Stimulated activated CD4-positive, alpha-beta T cell treated with anti-CD3 and anti-CD28 coated beads, TNF-alpha, amount 100 ng/mL, for 24 hours (primary cell): ENCODE data around the gene ISG15.
A peak's percentile ranks its signal among the peaks of the same experiment; 100 is the strongest.
"Not testable (repeated sequence)": the region's sequence is repeated elsewhere in the genome, so short reads cannot be mapped to it uniquely, and the experiment has no call there.

ENCODE experiments used
- DNase-seq, 3 experiments: peaks; one replicate each; pipeline ENCODE4 v3.0.0-alpha.2; 2020; ENCODE audit warnings: low read depth in 3 of 3

Gene ISG15

GRCh38 chr1:1026599-1027413 is 13.5 kb downstream of the ISG15 start:
- no peak for DNase-seq

DNA sequence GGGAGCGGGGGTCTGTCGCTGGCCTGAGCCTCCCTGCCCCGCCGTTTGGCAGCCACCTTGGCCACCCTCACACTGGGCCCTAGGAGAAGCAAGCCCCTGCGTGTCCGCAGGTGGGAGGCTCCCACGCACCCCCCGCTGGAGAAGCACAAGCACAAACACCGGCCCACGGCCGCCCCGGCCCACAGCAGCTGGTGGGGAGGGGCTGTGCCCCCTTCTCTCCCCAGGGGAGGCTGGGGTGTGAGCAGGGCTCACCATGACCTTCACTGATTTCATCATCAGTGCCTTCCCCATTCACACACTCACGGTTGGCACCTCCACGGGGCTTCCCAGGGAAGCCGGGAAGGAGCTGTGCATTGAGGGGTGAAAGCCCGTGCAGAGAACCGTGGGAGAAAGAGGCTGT is 14.5 kb downstream of the ISG15 start:
- no peak for DNase-seq

- DNase-seq: not testable (repeated sequence)
Measured at GRCh38 chr1:1030867-1031658, 17.8 kb downstream of the ISG15 start.

GRCh38 chr1:1031659-1032235 is 18.4 kb downstream of the ISG15 start:
- no peak for DNase-seq

- no peak for DNase-seq
Measured at GRCh38 chr1:1032424-1032823, 19.1 kb downstream of the ISG15 start.

- DNase-seq: peak; percentile 80 to 90 (median 83)
Measured at GRCh38 chr1:1033009-1033587, 19.8 kb downstream of the ISG15 start.

GRCh38 chr1:1033731-1034438 is 20.6 kb downstream of the ISG15 start:
- DNase-seq: no peak

DNA sequence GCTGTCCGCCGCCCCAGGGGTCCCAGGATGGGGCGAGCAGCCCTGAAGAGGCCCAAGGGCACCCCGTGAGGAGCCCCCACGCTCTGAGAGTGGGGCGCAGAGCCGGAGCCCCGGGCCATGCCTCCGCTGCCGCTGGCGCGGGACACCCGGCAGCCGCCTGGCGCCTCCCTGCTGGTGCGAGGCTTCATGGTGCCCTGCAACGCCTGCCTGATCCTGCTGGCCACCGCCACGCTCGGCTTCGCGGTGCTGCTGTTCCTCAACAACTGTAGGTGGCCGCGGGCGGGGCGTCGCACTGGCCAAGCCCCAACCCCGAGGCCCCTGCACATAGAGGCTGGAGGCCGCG is 21.1 kb downstream of the ISG15 start:
- DNase-seq: no peak

- no peak for DNase-seq
Measured at GRCh38 chr1:1035291-1035943, 22.1 kb downstream of the ISG15 start.

DNA sequence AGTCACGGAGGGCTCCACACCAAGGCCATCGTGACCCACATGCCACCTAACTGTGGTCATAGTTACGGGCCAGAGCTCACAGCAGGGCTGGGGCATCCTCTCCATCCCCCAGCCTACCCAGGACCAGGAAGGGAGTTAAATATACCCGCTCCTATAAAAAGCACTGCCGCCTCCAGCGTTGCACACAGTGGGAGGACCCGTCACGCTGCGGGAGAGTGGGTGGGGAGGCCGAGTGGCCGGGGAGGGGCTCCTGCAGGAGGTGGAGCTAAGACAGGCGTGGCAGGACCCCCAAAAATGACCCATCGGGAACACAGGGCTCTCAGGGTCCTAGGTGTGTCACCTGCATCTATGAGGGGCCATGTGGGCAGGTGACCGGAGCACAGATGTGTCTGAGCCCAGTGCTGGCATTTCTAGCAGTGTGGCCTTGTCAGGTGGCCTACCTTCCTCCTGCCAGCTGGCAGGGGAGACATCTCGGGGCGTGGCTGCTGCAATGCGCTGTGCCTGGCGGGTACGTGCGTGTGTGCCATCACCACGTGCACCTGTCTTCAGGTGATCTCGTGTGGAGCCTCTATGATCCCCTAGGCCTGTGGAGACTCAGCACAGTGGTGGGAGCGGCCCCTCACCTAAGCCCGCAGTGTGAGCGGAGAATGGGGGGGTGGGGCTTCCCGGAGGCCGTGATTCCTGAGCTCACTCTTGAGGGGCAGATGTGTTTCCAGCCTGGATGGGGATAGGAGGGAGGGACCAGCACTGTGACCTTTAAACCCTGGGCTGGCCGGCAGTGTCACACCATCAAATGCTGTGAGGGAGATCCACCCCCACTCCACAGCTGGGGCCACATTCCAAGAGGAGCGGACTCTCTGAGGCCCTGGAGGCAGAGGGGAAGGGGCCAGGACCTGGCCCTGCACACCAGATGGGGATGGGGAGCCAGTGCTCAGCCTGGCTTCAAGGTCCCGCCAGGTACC is 24.4 kb downstream of the ISG15 start:
- no peak for DNase-seq

DNA sequence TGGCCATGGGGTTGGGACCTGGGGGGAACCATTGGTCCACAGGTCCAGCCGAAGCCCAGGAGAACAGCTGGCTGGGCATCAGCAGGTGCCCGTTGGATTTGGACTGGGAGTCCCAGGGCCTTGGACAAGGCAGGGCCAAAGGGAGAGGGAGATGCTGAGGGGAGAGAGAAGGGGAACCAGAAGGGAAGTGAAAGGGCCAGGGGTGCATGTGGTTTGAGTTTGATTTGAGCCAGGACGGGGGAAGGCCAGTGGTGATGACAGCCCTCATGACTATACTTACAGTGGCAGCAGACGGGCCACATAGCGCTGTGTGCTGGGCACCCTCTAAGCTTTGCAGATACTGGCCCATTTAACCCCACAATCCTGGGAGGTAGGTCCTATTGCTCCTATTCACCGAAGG is 25.4 kb downstream of the ISG15 start:
- no peak for DNase-seq

GRCh38 chr1:1039145-1039910 is 26.0 kb downstream of the ISG15 start:
- DNase-seq: no peak

DNA sequence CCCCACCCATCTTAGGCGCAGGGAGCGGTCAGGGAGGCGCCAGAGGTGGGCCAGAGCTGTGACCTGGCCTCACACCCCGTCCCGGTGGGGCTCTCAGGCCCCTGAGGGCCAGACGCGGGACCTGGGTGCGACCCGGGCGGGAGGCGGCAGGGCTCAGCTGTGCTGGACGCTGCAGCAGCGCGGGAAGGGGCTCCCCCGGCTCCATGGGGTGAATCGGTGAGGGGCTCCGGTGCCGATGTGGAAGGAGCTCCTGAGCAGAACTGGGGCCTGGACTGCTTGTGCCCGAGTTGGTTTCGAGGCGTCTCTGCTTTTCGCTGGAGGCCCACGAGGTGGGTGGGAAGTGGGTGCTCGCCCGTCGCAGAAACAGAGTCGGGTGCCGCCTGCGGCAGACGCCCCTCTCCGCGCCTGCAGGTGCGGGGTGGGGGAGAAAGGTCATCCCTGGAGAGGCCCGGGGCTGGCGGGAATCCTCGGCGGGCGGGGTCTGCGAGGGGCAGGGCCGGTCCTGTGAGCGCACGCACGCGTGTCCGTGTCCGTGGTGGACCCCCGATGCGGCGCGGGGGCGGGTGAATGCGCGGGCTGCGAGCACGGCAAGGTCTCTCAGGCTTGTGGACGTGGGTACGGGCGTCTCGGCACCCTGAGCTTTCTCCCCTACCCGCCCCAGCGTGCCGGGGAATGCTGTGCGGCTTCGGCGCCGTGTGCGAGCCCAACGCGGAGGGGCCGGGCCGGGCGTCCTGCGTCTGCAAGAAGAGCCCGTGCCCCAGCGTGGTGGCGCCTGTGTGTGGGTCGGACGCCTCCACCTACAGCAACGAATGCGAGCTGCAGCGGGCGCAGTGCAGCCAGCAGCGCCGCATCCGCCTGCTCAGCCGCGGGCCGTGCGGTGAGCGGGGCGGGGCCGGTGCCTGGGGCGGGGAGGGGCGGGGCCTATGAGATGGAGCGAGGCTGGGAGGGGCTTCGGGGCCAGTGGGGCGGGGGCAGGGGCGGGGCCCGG is 27.0 kb downstream of the ISG15 start:
- DNase-seq: peak; percentile 49 to 72 (median 55)

GRCh38 chr1:1041092-1041523 is 27.8 kb downstream of the ISG15 start:
- no peak for DNase-seq

DNA sequence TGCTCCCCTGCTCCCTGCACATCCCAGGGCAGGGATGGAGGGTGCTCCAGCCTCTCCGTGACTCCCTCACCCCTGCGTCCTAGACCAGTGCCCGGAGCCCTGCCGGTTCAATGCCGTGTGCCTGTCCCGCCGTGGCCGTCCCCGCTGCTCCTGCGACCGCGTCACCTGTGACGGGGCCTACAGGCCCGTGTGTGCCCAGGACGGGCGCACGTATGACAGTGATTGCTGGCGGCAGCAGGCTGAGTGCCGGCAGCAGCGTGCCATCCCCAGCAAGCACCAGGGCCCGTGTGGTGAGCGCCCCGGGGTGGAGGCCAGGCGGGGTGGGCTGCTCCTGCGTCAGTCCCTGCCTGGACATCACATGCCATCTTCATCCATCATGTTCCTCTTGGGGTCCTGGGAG is 28.6 kb downstream of the ISG15 start:
- DNase-seq: no peak

DNA sequence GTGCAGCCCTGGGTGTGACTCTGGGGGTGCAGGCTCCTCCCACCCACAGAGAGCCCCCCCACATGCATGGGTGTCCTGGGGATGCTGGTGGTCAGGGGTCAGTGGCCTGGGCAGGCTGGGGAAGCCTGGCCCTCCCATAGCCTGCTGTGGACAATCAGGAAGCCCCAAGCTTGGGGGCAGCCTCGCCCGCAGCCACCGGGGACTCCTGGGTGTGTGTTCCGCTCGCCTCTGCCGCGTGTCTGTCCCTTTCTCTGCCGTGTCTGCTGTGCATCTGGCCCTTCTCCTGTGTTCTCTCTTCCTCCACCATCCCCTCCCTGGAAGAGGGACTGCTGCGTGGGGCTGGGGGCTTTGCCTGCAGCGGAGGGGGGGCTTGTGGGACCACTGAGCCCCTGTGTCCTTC is 29.5 kb downstream of the ISG15 start:
- no peak for DNase-seq

GRCh38 chr1:1043411-1043810 is 30.1 kb downstream of the ISG15 start:
- DNase-seq: no peak

- DNase-seq: no peak
Measured at GRCh38 chr1:1043921-1044320, 30.6 kb downstream of the ISG15 start.
